Hepatic stellate cell (primary cell): ENCODE results near the gene CNTN1.
"Not testable (repeated sequence)": the region's sequence is repeated elsewhere in the genome, so short reads cannot be mapped to it uniquely, and the experiment has no call there.

Experiments
- DNase-seq: peaks from one replicate; pipeline ENCODE4 v3.0.0; 2011; ENCODE audit warnings: low spot score

CNTN1 gene

DNA sequence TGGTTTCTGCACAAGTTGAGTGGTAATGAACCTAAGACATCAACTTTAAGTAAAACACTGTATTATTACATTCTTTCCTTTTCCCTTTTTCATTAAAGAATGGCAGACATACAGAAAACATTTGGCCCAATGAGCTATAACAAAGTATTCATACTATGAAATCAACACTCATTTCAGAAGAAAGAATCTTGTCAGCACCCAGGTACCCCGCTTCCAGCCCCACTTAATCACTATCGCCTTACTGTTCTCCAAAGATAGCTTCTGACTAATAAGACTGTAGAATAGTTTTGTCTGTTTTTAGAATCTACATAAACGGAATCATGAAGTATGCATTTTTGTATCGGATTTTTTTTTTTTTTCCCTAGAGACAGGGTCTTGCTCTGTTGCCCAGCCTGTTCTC is 9.5 kb downstream of the CNTN1 start:
- no peak for DNase-seq

GRCh38 chr12:40711121-40711520 is 18.9 kb downstream of the CNTN1 start:
- no peak for DNase-seq

DNA sequence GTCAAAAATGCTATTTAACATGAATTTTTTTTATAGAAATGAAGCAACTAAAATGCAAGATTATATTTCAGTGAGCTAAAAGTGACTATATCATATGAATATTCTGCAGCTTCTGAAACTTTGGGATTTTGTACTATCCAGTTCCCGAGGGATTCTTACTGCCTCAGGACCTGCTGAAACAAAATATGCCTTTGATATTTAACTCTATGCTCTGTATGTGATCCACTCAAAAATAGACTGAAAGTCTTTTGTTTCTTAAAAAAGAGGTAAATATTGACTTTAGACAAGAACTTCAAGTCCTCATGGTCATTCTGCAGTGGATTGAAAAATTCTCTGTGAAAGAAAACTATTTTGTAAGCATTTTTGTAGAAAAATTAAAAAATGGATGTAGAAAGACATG is 22.4 kb downstream of the CNTN1 start:
- no peak for DNase-seq

- DNase-seq: no peak
Observed at GRCh38 chr12:40716037-40716436, 23.8 kb downstream of the CNTN1 start.

- DNase-seq: no peak
Observed at GRCh38 chr12:40717576-40717975, 25.3 kb downstream of the CNTN1 start.

GRCh38 chr12:40718878-40719372 is 26.7 kb downstream of the CNTN1 start:
- DNase-seq: no peak

DNA sequence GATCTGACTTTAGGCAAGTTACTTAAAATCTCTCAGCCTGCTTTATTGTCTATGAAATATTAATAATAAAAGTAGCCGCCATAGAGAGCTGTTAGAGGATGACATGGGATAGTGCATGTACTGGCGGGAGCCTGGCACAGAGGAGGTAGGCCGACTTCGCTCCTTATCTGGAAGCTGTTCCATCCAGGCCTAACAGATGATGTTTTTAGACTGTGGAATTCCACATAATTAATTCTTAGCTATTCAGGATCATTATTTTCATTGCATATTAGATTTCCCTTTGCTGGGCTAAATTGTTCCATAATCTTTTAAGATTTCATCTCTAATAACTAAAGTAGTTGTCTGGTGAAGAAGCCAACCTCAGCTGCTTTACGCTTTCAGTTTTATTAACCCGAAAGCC is 30.8 kb downstream of the CNTN1 start:
- no peak for DNase-seq

DNA sequence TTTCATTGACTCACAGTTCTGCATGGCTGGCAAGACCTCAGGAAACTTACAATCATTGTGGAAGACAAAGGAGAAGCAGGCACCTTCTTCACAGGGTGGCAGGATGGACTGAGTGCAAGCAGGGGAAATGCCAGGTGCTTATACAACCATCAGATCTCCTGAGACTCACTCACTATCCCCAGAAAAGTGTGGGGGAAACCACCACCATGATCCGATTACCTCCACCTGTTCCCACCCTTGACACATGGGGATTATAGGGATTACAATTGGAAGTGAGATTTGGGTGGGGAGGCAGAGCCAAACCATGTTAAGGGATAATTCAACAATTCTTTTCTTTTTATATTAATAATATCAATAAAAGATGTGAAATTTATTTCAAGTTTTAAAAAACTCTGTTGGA is 34.1 kb downstream of the CNTN1 start:
- no peak for DNase-seq

DNA sequence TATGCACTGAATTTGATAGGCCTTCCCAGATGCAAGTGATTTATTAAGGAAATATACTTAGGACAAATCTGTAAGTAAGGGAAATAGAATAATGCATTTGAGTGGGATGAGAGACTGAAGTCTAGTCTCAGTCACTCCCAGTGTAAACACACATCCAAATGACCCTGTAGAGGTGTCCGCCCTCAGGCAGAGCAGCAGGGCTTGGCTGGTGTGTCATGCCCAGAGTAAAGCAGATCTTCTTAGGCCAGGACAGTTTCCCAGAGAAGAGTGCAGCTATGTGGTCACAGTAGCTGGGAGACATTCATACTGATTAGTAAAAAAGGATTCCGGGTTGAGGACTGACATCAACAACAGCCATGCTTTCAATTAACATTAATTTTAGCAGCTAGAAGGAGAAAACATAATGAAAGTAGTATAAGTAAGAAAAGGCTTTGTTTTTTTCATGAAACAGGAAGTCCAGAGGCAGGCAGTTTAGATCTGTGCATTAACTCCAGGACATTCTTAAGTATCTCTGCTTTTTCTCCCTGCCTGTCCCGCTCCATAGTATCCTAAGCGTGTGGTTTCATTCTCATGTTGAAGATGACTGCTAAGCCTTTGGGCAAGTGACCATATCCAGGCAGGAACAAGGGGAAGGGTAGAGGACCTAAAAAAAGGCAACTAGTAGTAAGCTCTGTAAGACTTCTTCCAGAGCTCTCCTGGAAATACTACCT is 35.7 kb downstream of the CNTN1 start:
- no peak for DNase-seq

GRCh38 chr12:40730281-40730680 is 38.0 kb downstream of the CNTN1 start:
- no peak for DNase-seq

- no peak for DNase-seq
Observed at GRCh38 chr12:40733871-40734270, 41.6 kb downstream of the CNTN1 start.

DNA sequence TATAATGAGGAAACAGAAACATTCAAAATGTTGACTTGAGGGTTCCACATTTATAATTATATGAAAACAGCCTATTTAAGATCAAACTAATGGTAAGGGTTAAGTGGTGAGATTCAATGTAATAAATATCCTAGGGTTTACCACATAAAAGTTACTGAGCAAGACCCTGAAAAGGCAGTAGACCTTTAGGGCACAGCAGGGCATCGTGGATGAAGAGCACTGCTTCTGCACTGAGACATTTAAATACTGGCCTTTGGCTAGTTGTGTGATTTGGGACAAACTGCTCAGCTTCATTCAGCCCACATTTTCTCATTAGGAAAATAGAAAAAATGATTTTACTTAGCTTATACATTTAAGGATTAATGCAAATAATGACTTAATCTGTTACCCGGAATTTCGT is 42.0 kb downstream of the CNTN1 start:
- DNase-seq: no peak

DNA sequence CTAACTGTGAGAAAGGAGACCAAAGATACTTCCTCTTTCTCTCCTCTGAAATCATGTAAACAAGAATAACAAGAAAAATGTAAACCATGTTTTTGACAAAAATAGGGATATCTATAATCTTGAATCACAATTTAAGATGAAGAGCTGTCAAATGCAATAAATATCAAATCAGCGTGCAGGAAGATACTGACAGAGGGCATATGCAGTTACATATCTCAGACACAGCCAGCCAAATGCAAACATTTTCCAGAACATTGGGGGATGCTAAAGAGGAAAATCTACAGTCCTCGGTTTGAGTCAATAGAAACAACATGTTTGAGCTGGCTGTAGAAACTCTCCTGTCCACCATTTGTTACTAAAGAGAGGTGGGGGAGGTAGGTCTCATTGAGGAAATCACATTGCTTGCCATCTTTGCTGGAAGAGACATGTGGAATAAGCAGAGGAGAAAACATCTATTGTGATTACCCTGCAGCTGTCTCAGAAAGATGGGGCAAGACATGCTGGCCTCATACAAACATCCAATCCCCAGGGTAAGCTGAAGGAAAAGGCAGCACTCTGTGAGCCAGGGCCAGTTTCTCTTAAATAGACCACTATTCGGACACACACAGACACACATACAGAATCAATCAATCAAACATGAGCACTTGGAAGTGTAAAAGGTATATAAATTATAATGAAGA is 43.5 kb downstream of the CNTN1 start:
- DNase-seq: no peak

DNA sequence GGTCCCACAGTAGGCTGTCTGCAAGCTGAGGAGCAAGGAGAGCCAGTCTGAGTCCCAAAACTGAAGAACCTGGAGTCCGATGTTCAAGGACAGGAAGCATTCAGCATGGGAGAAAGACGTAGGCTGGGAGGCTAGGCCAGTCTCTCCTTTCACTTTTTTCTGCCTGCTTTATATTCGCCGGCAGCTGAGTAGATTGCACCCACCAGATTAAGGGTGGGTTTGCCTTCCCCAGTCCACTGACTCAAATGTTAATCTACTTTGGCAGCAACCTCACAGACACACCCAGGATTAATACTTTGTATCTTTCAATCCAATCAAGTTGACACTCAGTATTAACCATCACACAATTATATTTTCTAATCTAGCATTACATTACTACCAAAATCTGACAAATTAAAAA is 45.2 kb downstream of the CNTN1 start:
- DNase-seq: not testable (repeated sequence)

- DNase-seq: no peak
Observed at GRCh38 chr12:40738856-40739255, 46.6 kb downstream of the CNTN1 start.

DNA sequence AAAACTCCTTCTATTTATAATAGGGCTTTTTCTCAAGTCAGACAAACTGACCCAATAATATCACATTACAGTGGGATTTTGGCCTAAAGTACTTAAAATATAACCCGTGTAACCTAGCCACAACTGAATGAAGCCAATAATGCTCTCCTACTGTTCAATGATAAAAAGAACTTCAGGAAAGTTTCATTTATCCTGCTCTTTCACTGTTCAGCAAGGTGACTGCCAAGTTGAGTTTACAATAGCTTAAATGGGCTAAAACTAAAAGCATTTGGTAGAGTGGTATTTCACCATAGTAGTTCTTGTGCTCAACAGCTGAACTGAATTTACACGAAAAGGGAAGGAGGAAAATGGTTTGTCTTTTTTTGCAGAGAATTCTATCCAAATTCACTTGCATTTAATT is 49.8 kb downstream of the CNTN1 start:
- no peak for DNase-seq

- no peak for DNase-seq
Observed at GRCh38 chr12:40745386-40745785, 53.1 kb downstream of the CNTN1 start.

- DNase-seq: no peak
Observed at GRCh38 chr12:40749863-40750262, 57.6 kb downstream of the CNTN1 start.

DNA sequence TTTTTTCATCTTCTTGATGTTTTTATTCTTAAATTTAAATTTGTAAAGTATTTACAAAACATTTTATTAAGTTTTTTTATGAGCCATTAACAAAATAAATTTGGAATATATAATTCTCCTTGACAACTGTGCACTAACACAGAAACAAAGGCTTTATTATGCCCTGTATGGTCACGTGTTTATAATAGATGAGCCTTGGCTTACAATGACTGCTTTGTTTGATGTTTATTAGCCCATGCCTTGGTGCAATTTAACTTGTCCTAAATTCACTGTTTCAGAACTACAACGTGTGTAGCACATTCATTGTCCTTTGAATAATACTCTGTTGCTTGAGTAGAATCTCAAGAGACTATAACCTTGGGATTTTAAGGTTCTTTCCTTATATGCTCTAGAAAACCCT is 59.8 kb downstream of the CNTN1 start:
- DNase-seq: no peak

- no peak for DNase-seq
Observed at GRCh38 chr12:40760821-40761220, 68.6 kb downstream of the CNTN1 start.

- DNase-seq: no peak
Observed at GRCh38 chr12:40762072-40762471, 69.8 kb downstream of the CNTN1 start.

DNA sequence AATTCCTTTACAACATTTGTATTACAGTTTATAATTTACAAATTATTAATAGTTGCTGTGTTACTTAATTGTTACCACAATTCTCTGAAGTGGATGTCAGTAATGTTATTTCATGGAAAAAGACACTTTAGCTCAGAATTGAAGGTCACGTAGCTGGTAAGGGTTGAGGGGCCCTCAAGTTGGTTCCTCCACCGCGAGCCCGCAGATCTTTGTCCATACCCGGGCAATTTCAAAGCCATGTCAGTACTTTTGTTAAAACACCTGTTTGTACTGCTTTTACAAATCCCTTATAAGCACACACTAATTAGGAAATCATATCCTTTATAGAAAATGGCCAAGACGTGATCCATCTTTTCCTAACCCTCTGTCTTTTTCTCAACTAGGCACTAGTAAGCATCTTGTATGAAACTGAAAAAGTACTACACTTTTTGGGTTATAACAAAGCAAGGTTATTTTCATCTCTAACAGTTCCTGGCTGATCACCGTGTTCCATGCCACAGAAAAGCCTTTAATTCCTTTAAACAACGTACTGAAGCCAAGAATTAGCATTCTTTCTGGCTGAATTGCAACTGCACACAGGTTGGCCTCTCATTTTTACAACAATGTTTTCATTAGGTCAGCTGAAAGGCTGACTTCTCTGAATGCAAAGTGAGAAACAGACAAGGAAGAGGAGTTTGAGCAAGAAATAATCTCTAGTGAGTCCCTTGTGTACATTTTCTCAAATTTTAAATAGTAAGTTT is 76.1 kb downstream of the CNTN1 start:
- DNase-seq: no peak

DNA sequence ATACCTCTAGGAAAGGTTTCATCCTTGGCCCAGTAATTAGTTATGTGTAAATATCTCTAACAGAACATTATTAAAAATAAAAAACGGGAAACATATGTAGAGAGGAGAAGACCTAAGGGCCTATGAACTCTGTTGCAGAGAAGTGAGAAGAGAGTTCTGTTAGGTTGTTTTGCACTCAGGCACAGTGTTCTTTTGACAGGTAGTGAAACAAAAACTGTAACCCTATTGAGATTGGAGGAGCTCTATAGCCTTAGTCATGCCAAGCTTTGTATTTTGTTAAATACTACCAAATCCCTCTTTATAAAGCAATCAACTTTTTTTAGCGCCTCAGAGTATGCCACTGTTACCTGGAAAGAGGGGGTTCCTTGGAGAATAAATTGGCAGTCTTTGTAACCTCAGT is 77.6 kb downstream of the CNTN1 start:
- no peak for DNase-seq
